Keratinocyte (primary cell): ENCODE results near the gene CANT1.

Source experiments
- CTCF ChIP-seq, 3 experiments: IDR thresholded peaks in 1 of 3; conservative IDR thresholded peaks in 1 of 3; optimal IDR thresholded peaks in 1 of 3; 2 replicates in 2 of 3; 3 replicates in 1 of 3; pipeline versions ENCODE3 to v1.5.1; 2011; ENCODE audit warnings: low read length in 3 of 3, mild to moderate bottlenecking in 3 of 3, moderate library complexity in 2 of 3, control low read depth in 1 of 3, inconsistent platforms in 1 of 3; ENCODE audit not compliant: insufficient read depth in 2 of 3; ENCODE audit errors: extremely low read depth in 1 of 3
- EZH2 ChIP-seq: IDR thresholded peaks from one replicate; pipeline ENCODE4 v1.6.1; 2012; ENCODE audit warnings: inconsistent platforms, mild to moderate bottlenecking, low read length, moderate library complexity

GRCh38 chr17:78996781-78997201, 12.8 kb downstream of the CANT1 start:
- TF ChIP-seq CTCF (optimal IDR thresholded peaks at IDR 0.05 in 1 of 3, IDR thresholded peaks at IDR 0.05 in 1 of 3, conservative IDR thresholded peaks at IDR 0.05 in 1 of 3; ENCODE audit: extremely low read depth in 1 of 3, insufficient read depth in 2 of 3, low read length in 3 of 3) (no peak), EZH2 (no peak)
